ENCODE data around the gene OR52R1. TPM values are rescaled to one million over a fixed set of nuclear protein-coding genes. Genes with fewer than 3 reads are reported as not detected.

The OR52R1 gene
- total and polyA plus RNA-seq, 10 of the 15 experiments (the other 5 are each of a cell fraction or from before 2014, with no cell fraction given): not detected

GRCh38 chr11:4839851-4840549 is 35.8 kb upstream of the OR52R1 start (continued):
- TF ChIP-seq PRDM15 (CRISPR knock-in tag; IDR thresholded peaks at IDR 0.05) (no peak), ZNF592 (IDR thresholded peaks at IDR 0.05) (no peak)

- H3K9me3 ChIP-seq (replicated peaks; ENCODE audit: control insufficient read depth, insufficient read depth, low read length): no peaks in the 10 kb centered on the region
- no peak overlapping the region for H3K27ac ChIP-seq (ENCODE audit: control insufficient read depth, insufficient read depth)
- ChIA-PET RAD21 (ENCODE audit: unreplicated experiment) (no interaction called here), CTCF (interaction anchor here (1.1 to 1.9 kb wide), 2 partner anchors 13 to 203 kb away, joined by 3 to 4 read pairs; no protein-coding TSS in a partner anchor), POLR2A (no interaction called here), SMC1A (ENCODE audit: uncharacterized antibody, unreplicated experiment) (interaction anchor here (0.9 kb wide), 1 partner anchor 34 kb away, joined by 3 read pairs; no protein-coding TSS in a partner anchor)
- ATAC-seq (no peak), FAIRE-seq (no peak), DNase-seq (ENCODE audit: low read depth, low spot score) (no peak)
- H3K9ac ChIP-seq (ENCODE audit: control insufficient read depth, insufficient read depth, low read length): no peak overlapping the region
- no peaks in the 10 kb centered on the region for H3K4me1 ChIP-seq (ENCODE audit: control insufficient read depth, insufficient read depth, low read length)
- H3K36me3 ChIP-seq (ENCODE audit: control insufficient read depth in 2 of 2, insufficient read depth in 2 of 2, low read length in 1 of 2): no peaks in the 10 kb centered on the region
- H3K4me3 ChIP-seq: no peak overlapping the region
- H3K79me2 ChIP-seq (ENCODE audit: control insufficient read depth, insufficient read depth, low read length): no peaks in the 10 kb centered on the region
- intact Hi-C loops (cut with micrococcal nuclease; ENCODE audit: unreplicated experiment): no loop called here
- BruUV-seq (replicated peaks): no TSS peak
- TF ChIP-seq HDAC6 (IDR thresholded peaks at IDR 0.05; ENCODE audit: unreplicated experiment) (no peak), MEF2A (IDR thresholded peaks at IDR 0.05; ENCODE audit: insufficient read depth, low read depth, low read length) (no peak), YY1 (IDR thresholded peaks at IDR 0.05; ENCODE audit: low read depth, low read length) (no peak), CTCF (IDR thresholded peaks at IDR 0.05 in 2 of 3, conservative IDR thresholded peaks at IDR 0.05 in 1 of 3; ENCODE audit: control insufficient read depth in 2 of 3, extremely low read depth in 1 of 3, insufficient read depth in 1 of 3, low read depth in 3 of 3, low read length in 3 of 3) (no peak), IRF3 (IDR thresholded peaks at IDR 0.05) (no peak), ATF3 (IDR thresholded peaks at IDR 0.05; ENCODE audit: borderline replicate concordance, extremely low read depth, low read depth, low read length) (no peak), POU2F2 (IDR thresholded peaks at IDR 0.05; ENCODE audit: borderline replicate concordance, low read depth, low read length) (no peak)
- H3K27me3 ChIP-seq (replicated peaks in 1 of 2; ENCODE audit: control insufficient read depth in 2 of 2, insufficient read depth in 2 of 2, low read length in 1 of 2): no peaks in the 10 kb centered on the region
- in situ Hi-C loops (cut with MboI): no loop called here
- H4K20me1 ChIP-seq (ENCODE audit: control insufficient read depth, insufficient read depth): no peaks in the 10 kb centered on the region
- WGBS (ENCODE audit: insufficient coverage, insufficient replicate concordance, low lambda C conversion rate, missing lambda C conversion rate): 0% methylated on average over 2 of the region's 2 CpGs
- no peak overlapping the region for H3K4me2 ChIP-seq (ENCODE audit: control insufficient read depth, insufficient read depth)
- H2AFZ ChIP-seq (ENCODE audit: control insufficient read depth, low read depth, low read length): no peak overlapping the region
Observed at GRCh38 chr11:4830909-4831308, 26.7 kb upstream of the OR52R1 start.
